Immature natural killer cell (primary cell): ENCODE measurements around the gene NBPF15. TPM values are rescaled to one million over a fixed set of nuclear protein-coding genes. Genes with fewer than 3 reads are reported as not detected.
"Not testable (repeated sequence)": the region's sequence is repeated elsewhere in the genome, so short reads cannot be mapped to it uniquely, and the experiment has no call there.

Experiments used
- DNase-seq, 3 donors: peaks; one replicate each; pipeline ENCODE4 v3.0.0; 2022; ENCODE audit warnings: mixed read lengths in 1 of 3
- H3K27ac Mint-ChIP-seq, 6 donors: one replicate each; pipeline ENCODE4 v1.8.0; 2020; ENCODE audit warnings: mixed read lengths in 6 of 6, mild to moderate bottlenecking in 5 of 6, inconsistent platforms in 4 of 6, moderate library complexity in 3 of 6
- H3K27me3 Mint-ChIP-seq, 3 donors: one replicate each; pipeline ENCODE4 v1.8.0; 2020 to 2021; ENCODE audit warnings: low read depth in 3 of 3, mild to moderate bottlenecking in 3 of 3, mixed read lengths in 3 of 3, moderate library complexity in 3 of 3, inconsistent platforms in 1 of 3
- H3K36me3 Mint-ChIP-seq, 3 donors: one replicate each; pipeline ENCODE4 v1.8.0; 2020; ENCODE audit warnings: mixed read lengths in 3 of 3, inconsistent platforms in 2 of 3, mild to moderate bottlenecking in 2 of 3
- H3K4me1 Mint-ChIP-seq, 2 donors: one replicate each; pipeline ENCODE4 v1.8.0; 2020; ENCODE audit warnings: inconsistent platforms in 2 of 2, mild to moderate bottlenecking in 2 of 2, mixed read lengths in 2 of 2, moderate library complexity in 1 of 2
- H3K4me3 Mint-ChIP-seq, 5 donors: one replicate each; pipeline ENCODE4 v1.8.0; 2020; ENCODE audit warnings: mild to moderate bottlenecking in 5 of 5, mixed read lengths in 5 of 5, inconsistent platforms in 3 of 5, moderate library complexity in 3 of 5
- H3K9me3 Mint-ChIP-seq, 6 donors: one replicate each; pipeline ENCODE4 v1.8.0; 2020; ENCODE audit warnings: mild to moderate bottlenecking in 6 of 6, mixed read lengths in 6 of 6, inconsistent platforms in 4 of 6, moderate library complexity in 3 of 6
- polyA plus RNA-seq, 3 donors: library from polyadenylated mRNA; unstranded; fragments of 300-500 nt; fragmentation: Illumina TruSeq; gene quantifications; one replicate each; pipeline ENCODE4 v1.2.3, GENCODE V29; 2021

The NBPF15 gene
- polyA plus RNA-seq, 3 donors from 2014 or later: 4.9 to 5.7 (median 5.0) TPM

DNA sequence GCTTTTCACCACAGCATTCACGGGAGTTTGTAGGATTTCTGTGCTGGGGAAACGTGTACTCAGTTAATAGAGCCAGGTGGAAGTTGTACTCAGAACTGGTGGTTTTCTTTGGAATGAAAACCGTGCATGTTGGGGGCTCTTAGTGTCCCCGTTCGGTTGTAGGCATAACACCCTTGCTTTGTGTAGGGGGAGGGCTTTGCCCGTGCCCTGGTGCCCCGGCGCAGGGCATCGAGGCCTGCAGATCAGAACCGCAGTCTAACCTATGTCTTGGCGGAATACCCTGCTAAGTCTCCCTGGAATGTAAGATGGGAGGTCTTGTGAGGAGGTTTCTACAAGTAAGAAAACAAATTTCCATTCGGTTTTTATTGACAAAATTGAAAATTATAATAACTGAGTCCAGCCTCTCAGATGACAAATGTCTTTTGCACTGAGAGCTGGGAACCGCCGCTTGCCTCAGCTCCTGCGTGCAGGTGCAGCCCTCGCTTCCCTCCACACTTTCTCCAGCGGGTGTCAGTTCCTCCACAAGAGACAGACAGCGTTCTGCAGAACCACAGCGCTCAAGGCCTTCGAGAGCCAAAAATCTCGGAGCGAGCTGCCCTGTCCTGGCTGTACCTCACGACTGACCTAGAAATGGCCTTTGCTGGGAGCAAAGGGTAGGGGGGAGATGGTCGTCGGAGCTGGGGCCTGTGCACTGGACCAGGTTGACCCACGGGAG is 47.9 kb downstream of the NBPF15 start:
- H3K27me3 Mint-ChIP-seq: peaks cover 8 to 14% (median 13%) of the 10 kb centered on the region in 3 donors
- peak overlapping the region; percentile 96 to 98 (median 97) for H3K27ac Mint-ChIP-seq
- not testable (repeated sequence) for H3K4me1 Mint-ChIP-seq, H3K36me3 Mint-ChIP-seq, H3K9me3 Mint-ChIP-seq
- H3K4me3 Mint-ChIP-seq: peak overlapping the region; percentile 91 to 94 (median 92)
- peak in 1 of 3 donors; percentile 11 for DNase-seq

GRCh38 chr1:144412491-144413403 is 48.7 kb downstream of the NBPF15 start:
- Mint-ChIP-seq H3K4me3 (peak overlapping the region; percentile 91 to 94 (median 92)), H3K27me3 (peaks cover 8 to 14% (median 13%) of the 10 kb centered on the region in 3 donors), H3K27ac (peak overlapping the region; percentile 96 to 98 (median 97))
- not testable (repeated sequence) for H3K36me3 Mint-ChIP-seq, H3K9me3 Mint-ChIP-seq, H3K4me1 Mint-ChIP-seq
- peak; percentile 91 to 96 (median 94) for DNase-seq

- Mint-ChIP-seq H3K27me3 (peaks cover 8 to 14% (median 13%) of the 10 kb centered on the region in 3 donors), H3K27ac (peak overlapping the region; percentile 96 to 98 (median 97)), H3K4me3 (peak overlapping the region; percentile 91 to 94 (median 92))
- not testable (repeated sequence) for H3K4me1 Mint-ChIP-seq, H3K9me3 Mint-ChIP-seq, H3K36me3 Mint-ChIP-seq
- peak; percentile 83 to 90 (median 89) for DNase-seq
These were observed 49.4 kb downstream of the NBPF15 start for GRCh38 chr1:144412068-144412471.

GRCh38 chr1:144402807-144403206 is 58.7 kb downstream of the NBPF15 start:
- H3K36me3 Mint-ChIP-seq: not testable (repeated sequence)

DNA sequence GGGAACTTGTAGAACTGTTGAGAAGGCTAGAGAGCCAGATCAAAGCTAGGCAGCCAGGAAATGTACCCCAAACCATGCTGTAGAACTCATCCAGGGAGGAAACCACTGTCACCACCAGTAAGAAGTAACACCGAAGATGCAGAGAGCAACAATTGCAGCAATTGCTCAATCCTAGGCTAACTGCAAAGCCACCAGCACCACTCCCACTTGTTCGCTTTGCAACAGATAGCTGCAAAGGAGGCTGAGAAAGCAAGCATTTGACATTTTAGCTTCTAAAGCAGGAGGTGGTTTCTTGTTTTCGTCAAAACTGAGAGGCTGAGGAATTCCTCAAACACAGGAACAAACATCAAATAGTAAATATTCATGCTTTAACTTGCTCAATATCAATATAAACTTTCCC is 89.8 kb downstream of the NBPF15 start:
- not testable (repeated sequence) for H3K36me3 Mint-ChIP-seq, DNase-seq, H3K4me3 Mint-ChIP-seq, H3K27ac Mint-ChIP-seq, H3K4me1 Mint-ChIP-seq, H3K27me3 Mint-ChIP-seq, H3K9me3 Mint-ChIP-seq

More at GRCh38 chr1:144402807-144403206, 58.7 kb downstream of the NBPF15 start:
- H3K27me3 Mint-ChIP-seq, DNase-seq, H3K4me1 Mint-ChIP-seq, H3K4me3 Mint-ChIP-seq, H3K9me3 Mint-ChIP-seq, H3K27ac Mint-ChIP-seq: not testable (repeated sequence)

Other genes starting within 250 kb of the NBPF15 start
- not detected for gene PPIAL4E, start 88.0 kb downstream of the NBPF15 start, polyA plus RNA-seq
- not detected for gene PPIAL4F, start 131.2 kb upstream of the NBPF15 start, polyA plus RNA-seq